ENCODE data around the gene TXNRD1. TPM values are rescaled to one million over a fixed set of nuclear protein-coding genes. Genes with fewer than 3 reads are reported as not detected.

TXNRD1 gene
- total RNA-seq, 1 experiment from 2014 or later = 69.4 TPM

GRCh38 chr12:104360983-104361707, 145.6 kb downstream of the TXNRD1 start:
- Histone ChIP-seq H3K79me2 (ENCODE audit: low read length) (no peaks in the 10 kb centered on the region), H3K4me3 (ENCODE audit: low read length) (no peak overlapping the region), H3K9me2 (replicated peaks; ENCODE audit: insufficient read depth, low read length) (no peaks in the 10 kb centered on the region), H3K27me3 (ENCODE audit: low read length) (no peaks in the 10 kb centered on the region), H4K20me1 (ENCODE audit: insufficient read depth, low read depth, low read length) (no peaks in the 10 kb centered on the region), H3K27ac (ENCODE audit: low read length) (no peak overlapping the region), H3K36me3 (ENCODE audit: insufficient read depth, low read length) (no peaks in the 10 kb centered on the region), H3K9ac (ENCODE audit: low read length) (no peak overlapping the region), H3K4me2 (ENCODE audit: low read depth, low read length, poor library complexity, severe bottlenecking) (no peak overlapping the region), H3K9me3 (ENCODE audit: low read length) (no peaks in the 10 kb centered on the region), H3K4me1 (ENCODE audit: low read length) (no peaks in the 10 kb centered on the region), H2AFZ (ENCODE audit: low read length) (no peak overlapping the region)
- DNase-seq = no peak

GRCh38 chr12:104365921-104366410, 150.4 kb downstream of the TXNRD1 start:
- Histone ChIP-seq H3K9me3 (ENCODE audit: low read length) (no peaks in the 10 kb centered on the region), H3K9ac (ENCODE audit: low read length) (no peak overlapping the region)
- no peak for DNase-seq

GRCh38 chr12:104369708-104370107, 154.1 kb downstream of the TXNRD1 start:
- DNase-seq = no peak
- Histone ChIP-seq H3K9me3 (ENCODE audit: low read length) (no peaks in the 10 kb centered on the region), H3K9me2 (replicated peaks; ENCODE audit: insufficient read depth, low read length) (no peaks in the 10 kb centered on the region), H3K36me3 (ENCODE audit: insufficient read depth, low read length) (no peaks in the 10 kb centered on the region), H4K20me1 (ENCODE audit: insufficient read depth, low read depth, low read length) (no peaks in the 10 kb centered on the region), H3K9ac (ENCODE audit: low read length) (no peak overlapping the region), H3K4me3 (ENCODE audit: low read length) (no peak overlapping the region), H2AFZ (ENCODE audit: low read length) (no peak overlapping the region), H3K27me3 (ENCODE audit: low read length) (no peaks in the 10 kb centered on the region), H3K27ac (ENCODE audit: low read length) (no peak overlapping the region), H3K4me1 (ENCODE audit: low read length) (no peaks in the 10 kb centered on the region), H3K79me2 (ENCODE audit: low read length) (no peaks in the 10 kb centered on the region), H3K4me2 (ENCODE audit: low read depth, low read length, poor library complexity, severe bottlenecking) (no peak overlapping the region)

More at GRCh38 chr12:104365921-104366410, 150.4 kb downstream of the TXNRD1 start:
- Histone ChIP-seq H3K27me3 (ENCODE audit: low read length) (no peaks in the 10 kb centered on the region), H4K20me1 (ENCODE audit: insufficient read depth, low read depth, low read length) (no peaks in the 10 kb centered on the region), H3K9me2 (replicated peaks; ENCODE audit: insufficient read depth, low read length) (no peaks in the 10 kb centered on the region), H3K4me3 (ENCODE audit: low read length) (no peak overlapping the region), H3K79me2 (ENCODE audit: low read length) (no peaks in the 10 kb centered on the region), H2AFZ (ENCODE audit: low read length) (no peak overlapping the region), H3K4me1 (ENCODE audit: low read length) (no peaks in the 10 kb centered on the region), H3K27ac (ENCODE audit: low read length) (no peak overlapping the region), H3K4me2 (ENCODE audit: low read depth, low read length, poor library complexity, severe bottlenecking) (no peak overlapping the region), H3K36me3 (ENCODE audit: insufficient read depth, low read length) (no peaks in the 10 kb centered on the region)

GRCh38 chr12:104371043-104371870, 155.7 kb downstream of the TXNRD1 start:
- no peaks in the 10 kb centered on the region for H3K79me2 ChIP-seq (ENCODE audit: low read length)
- no peak overlapping the region for H2AFZ ChIP-seq (ENCODE audit: low read length)
- no peaks in the 10 kb centered on the region for H4K20me1 ChIP-seq (ENCODE audit: insufficient read depth, low read depth, low read length)
- H3K4me2 ChIP-seq (ENCODE audit: low read depth, low read length, poor library complexity, severe bottlenecking) = no peak overlapping the region
- no peaks in the 10 kb centered on the region for H3K4me1 ChIP-seq (ENCODE audit: low read length)
- no peaks in the 10 kb centered on the region for H3K9me2 ChIP-seq (replicated peaks; ENCODE audit: insufficient read depth, low read length)
- H3K36me3 ChIP-seq (ENCODE audit: insufficient read depth, low read length) = no peaks in the 10 kb centered on the region
- no peaks in the 10 kb centered on the region for H3K9me3 ChIP-seq (ENCODE audit: low read length)
- no peak overlapping the region for H3K4me3 ChIP-seq (ENCODE audit: low read length)
- no peak overlapping the region for H3K27ac ChIP-seq (ENCODE audit: low read length)
- no peaks in the 10 kb centered on the region for H3K27me3 ChIP-seq (ENCODE audit: low read length)
- DNase-seq = no peak
- H3K9ac ChIP-seq (ENCODE audit: low read length) = no peak overlapping the region

GRCh38 chr12:104372061-104372720, 156.6 kb downstream of the TXNRD1 start:
- DNase-seq = no peak

GRCh38 chr12:104372721-104373335, 157.2 kb downstream of the TXNRD1 start:
- H3K4me3 ChIP-seq (ENCODE audit: low read length) = no peak overlapping the region
- no peak overlapping the region for H3K27ac ChIP-seq (ENCODE audit: low read length)
- no peak overlapping the region for H3K4me2 ChIP-seq (ENCODE audit: low read depth, low read length, poor library complexity, severe bottlenecking)
- DNase-seq = no peak
- H3K4me1 ChIP-seq (ENCODE audit: low read length) = no peaks in the 10 kb centered on the region
- no peaks in the 10 kb centered on the region for H3K79me2 ChIP-seq (ENCODE audit: low read length)
- H3K9ac ChIP-seq (ENCODE audit: low read length) = no peak overlapping the region
- no peaks in the 10 kb centered on the region for H3K9me2 ChIP-seq (replicated peaks; ENCODE audit: insufficient read depth, low read length)
- H2AFZ ChIP-seq (ENCODE audit: low read length) = no peak overlapping the region
- H3K27me3 ChIP-seq (ENCODE audit: low read length) = no peaks in the 10 kb centered on the region
- no peaks in the 10 kb centered on the region for H3K36me3 ChIP-seq (ENCODE audit: insufficient read depth, low read length)
- no peaks in the 10 kb centered on the region for H3K9me3 ChIP-seq (ENCODE audit: low read length)
- no peaks in the 10 kb centered on the region for H4K20me1 ChIP-seq (ENCODE audit: insufficient read depth, low read depth, low read length)

More at GRCh38 chr12:104372061-104372720, 156.6 kb downstream of the TXNRD1 start:
- Histone ChIP-seq H3K4me1 (ENCODE audit: low read length) (no peaks in the 10 kb centered on the region), H4K20me1 (ENCODE audit: insufficient read depth, low read depth, low read length) (no peaks in the 10 kb centered on the region), H3K27me3 (ENCODE audit: low read length) (no peaks in the 10 kb centered on the region), H3K9me3 (ENCODE audit: low read length) (no peaks in the 10 kb centered on the region), H3K4me3 (ENCODE audit: low read length) (no peak overlapping the region), H3K27ac (ENCODE audit: low read length) (no peak overlapping the region), H3K4me2 (ENCODE audit: low read depth, low read length, poor library complexity, severe bottlenecking) (no peak overlapping the region), H3K79me2 (ENCODE audit: low read length) (no peaks in the 10 kb centered on the region), H2AFZ (ENCODE audit: low read length) (no peak overlapping the region), H3K9me2 (replicated peaks; ENCODE audit: insufficient read depth, low read length) (no peaks in the 10 kb centered on the region), H3K9ac (ENCODE audit: low read length) (no peak overlapping the region), H3K36me3 (ENCODE audit: insufficient read depth, low read length) (no peaks in the 10 kb centered on the region)

GRCh38 chr12:104374071-104374470, 158.5 kb downstream of the TXNRD1 start:
- Histone ChIP-seq H3K9me3 (ENCODE audit: low read length) (no peaks in the 10 kb centered on the region), H4K20me1 (ENCODE audit: insufficient read depth, low read depth, low read length) (no peaks in the 10 kb centered on the region), H3K27ac (ENCODE audit: low read length) (no peak overlapping the region), H3K9me2 (replicated peaks; ENCODE audit: insufficient read depth, low read length) (no peaks in the 10 kb centered on the region), H3K9ac (ENCODE audit: low read length) (no peak overlapping the region), H3K4me3 (ENCODE audit: low read length) (no peak overlapping the region), H3K27me3 (ENCODE audit: low read length) (no peaks in the 10 kb centered on the region), H3K36me3 (ENCODE audit: insufficient read depth, low read length) (no peaks in the 10 kb centered on the region), H3K4me1 (ENCODE audit: low read length) (no peaks in the 10 kb centered on the region), H3K4me2 (ENCODE audit: low read depth, low read length, poor library complexity, severe bottlenecking) (no peak overlapping the region), H3K79me2 (ENCODE audit: low read length) (no peaks in the 10 kb centered on the region), H2AFZ (ENCODE audit: low read length) (no peak overlapping the region)
- DNase-seq = no peak

Measured in Karpas-422 (cell line).